ENCODE measurements around the gene HOTAIR. TPM values are rescaled to one million over a fixed set of nuclear protein-coding genes. Genes with fewer than 3 reads are reported as not detected.

HOTAIR gene
- total RNA-seq, 6 donors from 2014 or later: not detected

DNA sequence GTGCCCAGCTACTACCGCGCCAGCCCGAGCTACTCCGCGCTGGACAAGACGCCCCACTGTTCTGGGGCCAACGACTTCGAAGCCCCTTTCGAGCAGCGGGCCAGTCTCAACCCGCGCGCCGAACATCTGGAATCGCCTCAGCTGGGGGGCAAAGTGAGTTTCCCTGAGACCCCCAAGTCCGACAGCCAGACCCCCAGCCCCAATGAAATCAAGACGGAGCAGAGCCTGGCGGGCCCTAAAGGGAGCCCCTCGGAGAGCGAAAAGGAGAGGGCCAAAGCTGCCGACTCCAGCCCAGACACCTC lies 10.9 kb upstream of the HOTAIR start:
- peaks cover 0 to 93% (median 53%) of the 10 kb centered on the region in 4 donors for H3K27me3 ChIP-seq
- peaks cover 19 to 35% (median 30%) of the 10 kb centered on the region in 4 donors for H3K4me1 ChIP-seq
- ATAC-seq (ENCODE audit: low FRiP score in 2 of 2): no peak
- no peak for DNase-seq
- no peak overlapping the region for H3K27ac ChIP-seq
- H3K9me3 ChIP-seq: no peaks in the 10 kb centered on the region
- peak overlapping the region in 2 of 4 donors; percentile 17 for H3K4me3 ChIP-seq
- no peak for TF ChIP-seq EP300 (IDR thresholded peaks at IDR 0.05)
- TF ChIP-seq, protein P1, sequence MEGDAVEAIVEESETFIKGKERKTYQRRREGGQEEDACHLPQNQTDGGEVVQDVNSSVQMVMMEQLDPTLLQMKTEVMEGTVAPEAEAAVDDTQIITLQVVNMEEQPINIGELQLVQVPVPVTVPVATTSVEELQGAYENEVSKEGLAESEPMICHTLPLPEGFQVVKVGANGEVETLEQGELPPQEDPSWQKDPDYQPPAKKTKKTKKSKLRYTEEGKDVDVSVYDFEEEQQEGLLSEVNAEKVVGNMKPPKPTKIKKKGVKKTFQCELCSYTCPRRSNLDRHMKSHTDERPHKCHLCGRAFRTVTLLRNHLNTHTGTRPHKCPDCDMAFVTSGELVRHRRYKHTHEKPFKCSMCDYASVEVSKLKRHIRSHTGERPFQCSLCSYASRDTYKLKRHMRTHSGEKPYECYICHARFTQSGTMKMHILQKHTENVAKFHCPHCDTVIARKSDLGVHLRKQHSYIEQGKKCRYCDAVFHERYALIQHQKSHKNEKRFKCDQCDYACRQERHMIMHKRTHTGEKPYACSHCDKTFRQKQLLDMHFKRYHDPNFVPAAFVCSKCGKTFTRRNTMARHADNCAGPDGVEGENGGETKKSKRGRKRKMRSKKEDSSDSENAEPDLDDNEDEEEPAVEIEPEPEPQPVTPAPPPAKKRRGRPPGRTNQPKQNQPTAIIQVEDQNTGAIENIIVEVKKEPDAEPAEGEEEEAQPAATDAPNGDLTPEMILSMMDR (IDR thresholded peaks at IDR 0.05): no peak
- no peak for TF ChIP-seq POLR2A (IDR thresholded peaks at IDR 0.05)
- TF ChIP-seq POLR2AphosphoS5 (IDR thresholded peaks at IDR 0.05): no peak
- WGBS, 2 donors: 11% methylated on average over 20 of the region's 21 CpGs; no CpG with 5 or more reads in 1 of the 2 donors
- H3K36me3 ChIP-seq: no peaks in the 10 kb centered on the region

DNA sequence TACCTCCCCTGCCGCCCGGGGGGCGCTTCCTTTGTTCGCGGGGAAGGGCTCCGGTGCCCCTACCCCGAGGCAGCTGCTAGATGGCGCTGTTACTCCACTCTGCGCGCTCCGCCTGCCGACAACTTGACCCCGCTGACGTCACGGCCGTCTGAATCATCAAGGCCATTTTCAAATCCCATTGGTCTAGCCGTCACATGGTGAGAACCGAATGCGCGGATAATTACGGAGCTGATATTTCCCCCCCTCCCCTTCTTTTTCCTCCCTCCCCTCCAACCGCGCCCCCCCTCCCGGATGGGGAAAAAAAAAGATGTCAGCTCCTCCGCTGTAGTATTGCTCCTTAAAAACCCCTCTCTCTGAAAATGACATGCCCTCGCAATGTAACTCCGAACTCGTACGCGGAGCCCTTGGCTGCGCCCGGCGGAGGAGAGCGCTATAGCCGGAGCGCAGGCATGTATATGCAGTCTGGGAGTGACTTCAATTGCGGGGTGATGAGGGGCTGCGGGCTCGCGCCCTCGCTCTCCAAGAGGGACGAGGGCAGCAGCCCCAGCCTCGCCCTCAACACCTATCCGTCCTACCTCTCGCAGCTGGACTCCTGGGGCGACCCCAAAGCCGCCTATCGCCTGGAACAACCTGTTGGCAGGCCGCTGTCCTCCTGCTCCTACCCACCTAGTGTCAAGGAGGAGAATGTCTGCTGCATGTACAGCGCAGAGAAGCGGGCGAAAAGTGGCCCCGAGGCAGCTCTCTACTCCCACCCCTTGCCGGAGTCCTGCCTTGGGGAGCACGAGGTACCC lies 10.3 kb upstream of the HOTAIR start, which contains the start of gene HOXC10:
Gene HOXC10 (plus strand): TSS at position 246 of the 791 bp plus-strand sequence. CDS start 114 bp downstream, at position 360.
- TF ChIP-seq, protein P1 (IDR thresholded peaks at IDR 0.05): peak; percentile 9 to 31 (median 26)
- no peak for TF ChIP-seq POLR2AphosphoS5 (IDR thresholded peaks at IDR 0.05)
- Histone ChIP-seq H3K9me3 (no peaks in the 10 kb centered on the region), H3K27ac (no peak within 1 kb of the TSS), H3K36me3 (no peaks in the 10 kb centered on the region), H3K4me1 (peaks cover 19 to 35% (median 30%) of the 10 kb centered on the region in 4 donors), H3K27me3 (peaks cover 2 to 91% (median 53%) of the 10 kb centered on the region in 4 donors), H3K4me3 (peak within 1 kb of the TSS in 2 of 4 donors; percentile 17)
- WGBS, 2 donors: 2 to 6% methylated on average over 37 to 48 of the region's 55 CpGs
- DNase-seq (peak; percentile 70 to 74), ATAC-seq (ENCODE audit: low FRiP score in 2 of 2) (peak in 1 of 2 donors; percentile 85)

DNA sequence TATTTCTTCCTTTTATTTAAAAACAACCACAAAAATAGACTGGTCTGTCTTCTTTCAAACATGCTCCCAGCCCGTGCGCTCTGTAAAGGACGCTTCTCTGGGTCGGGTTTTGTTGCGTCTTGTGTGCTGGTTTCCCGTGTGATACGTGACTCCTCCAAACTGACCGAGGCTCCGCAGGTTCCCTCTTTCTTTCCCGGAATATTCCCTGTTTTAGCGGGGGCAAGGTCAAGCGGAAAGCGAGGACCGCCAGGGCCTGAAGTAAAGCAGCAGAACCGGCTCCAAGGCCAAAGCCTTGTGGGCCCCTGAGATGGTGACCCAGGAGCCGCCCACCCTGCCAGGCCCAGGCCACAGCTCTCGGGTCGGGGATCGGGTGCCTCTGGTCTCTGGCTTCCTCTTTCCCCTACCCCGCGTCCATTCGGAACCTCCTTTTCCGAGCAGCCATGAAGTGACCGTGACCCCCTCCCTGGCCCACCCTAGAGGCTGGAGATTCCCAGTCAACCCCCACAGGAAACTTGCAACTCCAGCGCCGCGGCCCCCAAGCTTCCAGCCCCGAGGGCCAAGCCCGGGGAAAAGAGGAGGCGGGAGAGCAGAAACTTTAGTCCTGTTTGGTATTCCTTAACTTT lies 9.3 kb upstream of the HOTAIR start:
- DNase-seq: peak in 1 of 2 donors; percentile 48
- Histone ChIP-seq H3K4me1 (peaks cover 15 to 32% (median 28%) of the 10 kb centered on the region in 4 donors), H3K4me3 (no peak overlapping the region), H3K36me3 (no peaks in the 10 kb centered on the region), H3K27ac (no peak overlapping the region), H3K27me3 (peaks cover 2 to 93% (median 56%) of the 10 kb centered on the region in 4 donors), H3K9me3 (no peaks in the 10 kb centered on the region)
- WGBS, 2 donors: 3 to 7% methylated on average over 24 to 30 of the region's 30 CpGs
- no peak for TF ChIP-seq EP300 (IDR thresholded peaks at IDR 0.05)
- TF ChIP-seq, protein P1 (IDR thresholded peaks at IDR 0.05): no peak
- TF ChIP-seq POLR2A (IDR thresholded peaks at IDR 0.05): no peak
- TF ChIP-seq POLR2AphosphoS5 (IDR thresholded peaks at IDR 0.05): no peak
- ATAC-seq (ENCODE audit: low FRiP score in 2 of 2): no peak

DNA sequence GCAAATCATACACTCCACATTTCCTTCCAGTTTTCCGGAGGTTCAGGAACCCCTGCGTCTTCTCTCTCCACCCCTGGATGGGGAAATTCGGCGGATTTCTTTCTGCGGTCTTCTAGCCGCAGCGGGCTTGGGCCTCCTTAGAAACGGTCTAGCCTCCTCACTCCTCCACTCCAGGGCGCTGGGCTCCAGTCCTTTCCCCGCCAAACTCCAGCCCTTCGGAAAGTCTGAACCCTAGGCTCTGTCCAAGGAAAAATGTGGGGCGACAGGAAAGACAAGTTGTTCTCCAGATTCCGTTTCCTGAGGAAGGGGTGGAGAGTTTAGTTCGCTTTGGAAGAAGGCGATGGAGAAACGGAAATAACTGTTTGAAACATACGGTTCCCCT lies 8.8 kb upstream of the HOTAIR start:
- no peak for DNase-seq
- Histone ChIP-seq H3K4me1 (peaks cover 15 to 31% (median 26%) of the 10 kb centered on the region in 4 donors), H3K9me3 (no peaks in the 10 kb centered on the region), H3K36me3 (no peaks in the 10 kb centered on the region), H3K27me3 (peaks cover 2 to 93% (median 56%) of the 10 kb centered on the region in 4 donors), H3K4me3 (no peak overlapping the region), H3K27ac (no peak overlapping the region)
- ATAC-seq (ENCODE audit: low FRiP score in 2 of 2): no peak
- no peak for TF ChIP-seq POLR2AphosphoS5 (IDR thresholded peaks at IDR 0.05)
- no peak for TF ChIP-seq EP300 (IDR thresholded peaks at IDR 0.05)
- TF ChIP-seq POLR2A (IDR thresholded peaks at IDR 0.05): no peak
- TF ChIP-seq, protein P1 (IDR thresholded peaks at IDR 0.05): no peak
- 5 to 7% methylated on average over 17 of the region's 17 CpGs for WGBS, 2 donors

All from upper lobe of left lung (tissue), 6 donors.